Esophagus squamous epithelium (tissue), 4 donors: ENCODE measurements around the gene ARAF.

ENCODE experiments used
- POLR2A ChIP-seq, 4 donors: fragments of 450-650 bp; IDR thresholded peaks; one replicate each; pipeline ENCODE4 v1.6.1; 2017; ENCODE audit warnings: antibody characterized with exemption in 4 of 4, mild to moderate bottlenecking in 4 of 4, moderate library complexity in 3 of 4
- TF ChIP-seq, protein P1 (sequence below), 6 experiments: fragments of 450-650 bp in 4 of 6; fragments of 200-600 bp in 2 of 6; sonication (generic) in 2 of 6; IDR thresholded peaks; one replicate each; pipeline ENCODE4 v1.5.1; 2016 to 2019; ENCODE audit warnings: antibody characterized with exemption in 6 of 6, mild to moderate bottlenecking in 4 of 6, moderate library complexity in 4 of 6

DNA sequence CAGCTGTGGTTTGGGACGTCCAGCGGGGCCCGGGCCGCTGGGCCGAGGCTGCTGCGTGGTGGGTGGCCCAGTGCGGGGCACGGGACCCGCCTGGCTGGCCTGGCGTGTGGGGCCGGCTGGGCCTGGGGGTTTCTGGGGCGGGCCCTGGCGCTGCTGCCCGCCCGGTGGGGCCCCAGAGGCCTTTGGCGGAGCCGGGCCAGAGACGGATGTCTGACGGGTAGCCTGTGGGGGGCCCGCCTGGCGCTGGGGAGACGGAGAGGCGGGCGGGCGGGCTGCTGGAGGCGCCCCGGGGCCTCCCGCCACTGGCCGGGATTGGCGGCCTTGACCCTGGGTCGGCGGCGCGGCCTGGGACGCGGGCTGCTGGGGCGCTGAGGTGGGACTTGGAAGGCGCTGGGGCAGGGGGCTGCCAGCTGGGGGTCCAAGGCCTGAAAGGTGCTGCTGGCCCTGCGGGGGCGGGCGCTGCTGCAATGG is 13.1 kb downstream of the ARAF start:
- TF ChIP-seq, protein P1, sequence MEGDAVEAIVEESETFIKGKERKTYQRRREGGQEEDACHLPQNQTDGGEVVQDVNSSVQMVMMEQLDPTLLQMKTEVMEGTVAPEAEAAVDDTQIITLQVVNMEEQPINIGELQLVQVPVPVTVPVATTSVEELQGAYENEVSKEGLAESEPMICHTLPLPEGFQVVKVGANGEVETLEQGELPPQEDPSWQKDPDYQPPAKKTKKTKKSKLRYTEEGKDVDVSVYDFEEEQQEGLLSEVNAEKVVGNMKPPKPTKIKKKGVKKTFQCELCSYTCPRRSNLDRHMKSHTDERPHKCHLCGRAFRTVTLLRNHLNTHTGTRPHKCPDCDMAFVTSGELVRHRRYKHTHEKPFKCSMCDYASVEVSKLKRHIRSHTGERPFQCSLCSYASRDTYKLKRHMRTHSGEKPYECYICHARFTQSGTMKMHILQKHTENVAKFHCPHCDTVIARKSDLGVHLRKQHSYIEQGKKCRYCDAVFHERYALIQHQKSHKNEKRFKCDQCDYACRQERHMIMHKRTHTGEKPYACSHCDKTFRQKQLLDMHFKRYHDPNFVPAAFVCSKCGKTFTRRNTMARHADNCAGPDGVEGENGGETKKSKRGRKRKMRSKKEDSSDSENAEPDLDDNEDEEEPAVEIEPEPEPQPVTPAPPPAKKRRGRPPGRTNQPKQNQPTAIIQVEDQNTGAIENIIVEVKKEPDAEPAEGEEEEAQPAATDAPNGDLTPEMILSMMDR (IDR thresholded peaks at IDR 0.05) = no peak
- TF ChIP-seq POLR2A (IDR thresholded peaks at IDR 0.05) = no peak
